Dermis blood vessel endothelial cell (primary cell): Measurements from ENCODE around the gene ADIPOQ. TPM values are rescaled to one million over a fixed set of nuclear protein-coding genes. Genes with fewer than 3 reads are reported as not detected.
A peak's percentile ranks its signal among the peaks of the same experiment; 100 is the strongest.
"Not testable (repeated sequence)": the region's sequence is repeated elsewhere in the genome, so short reads cannot be mapped to it uniquely, and the experiment has no call there.

Experiments used
- DNase-seq: peaks from one replicate; pipeline ENCODE4 v3.0.0; 2010
- total RNA-seq: library from RNA; depleted of rRNA; stranded (reverse); fragments of >200 nt; gene quantifications from 2 replicates; pipeline ENCODE4 v1.2.3, GENCODE V29; 2014

ADIPOQ gene
- total RNA-seq, 1 donor from 2014 or later, result not detected

DNA sequence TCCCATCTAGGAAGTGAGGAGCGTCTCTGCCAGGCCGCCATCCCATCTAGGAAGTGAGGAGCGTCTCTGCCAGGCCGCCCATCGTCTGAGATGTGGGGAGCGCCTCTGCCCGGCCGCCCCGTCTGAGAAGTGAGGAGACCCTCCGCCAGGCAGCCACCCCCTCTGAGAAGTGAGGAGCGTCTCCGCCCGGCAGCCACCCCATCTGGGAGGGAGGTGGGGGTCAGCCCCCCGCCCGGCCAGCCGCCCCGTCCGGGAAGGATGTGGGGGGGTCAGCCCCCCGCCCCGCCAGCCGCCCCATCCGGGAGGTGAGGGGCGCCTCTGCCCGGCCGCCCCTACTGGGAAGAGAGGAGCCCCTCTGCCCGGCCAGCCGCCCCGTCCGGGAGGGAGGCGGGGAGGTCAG lies 31.3 kb downstream of the ADIPOQ start:
- DNase-seq, result not testable (repeated sequence)

DNA sequence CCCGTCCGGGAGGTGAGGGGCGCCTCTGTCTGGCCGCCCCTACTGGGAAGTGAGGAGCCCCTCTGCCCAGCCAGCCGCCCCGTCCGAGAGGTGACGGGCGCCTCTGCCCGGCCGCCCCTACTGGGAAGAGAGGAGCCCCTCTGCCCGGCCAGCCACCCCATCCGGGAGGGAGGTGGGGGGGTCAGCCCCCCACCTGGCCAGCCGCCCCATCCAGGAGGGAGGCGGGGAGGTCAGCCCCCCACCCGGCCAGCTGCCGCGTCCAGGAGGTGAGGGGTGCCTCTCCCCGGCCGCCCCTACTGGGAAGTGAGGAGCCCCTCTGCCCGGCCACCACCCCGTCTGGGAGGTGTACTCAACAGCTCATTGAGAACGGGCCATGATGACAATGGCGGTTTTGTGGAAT lies 31.7 kb downstream of the ADIPOQ start:
- DNase-seq, result not testable (repeated sequence)

DNA sequence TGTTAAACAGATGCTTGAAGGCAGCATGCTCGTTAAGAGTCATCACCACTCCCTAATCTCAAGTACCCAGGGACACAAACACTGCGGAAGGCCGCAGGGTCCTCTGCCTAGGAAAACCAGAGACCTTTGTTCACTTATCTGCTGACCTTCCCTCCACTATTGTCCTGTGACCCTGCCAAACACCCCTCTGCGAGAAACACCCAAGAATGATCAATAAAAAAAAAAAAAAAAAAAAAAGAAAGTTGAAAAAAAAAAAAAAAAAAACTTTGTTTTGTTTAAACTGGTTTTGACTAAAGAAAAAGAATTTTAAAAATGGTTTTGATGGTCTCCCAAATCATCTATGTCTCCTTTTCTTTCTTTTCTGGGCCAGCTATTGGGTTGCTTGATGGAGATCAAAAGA lies 32.3 kb downstream of the ADIPOQ start:
- DNase-seq, result not testable (repeated sequence)

DNA sequence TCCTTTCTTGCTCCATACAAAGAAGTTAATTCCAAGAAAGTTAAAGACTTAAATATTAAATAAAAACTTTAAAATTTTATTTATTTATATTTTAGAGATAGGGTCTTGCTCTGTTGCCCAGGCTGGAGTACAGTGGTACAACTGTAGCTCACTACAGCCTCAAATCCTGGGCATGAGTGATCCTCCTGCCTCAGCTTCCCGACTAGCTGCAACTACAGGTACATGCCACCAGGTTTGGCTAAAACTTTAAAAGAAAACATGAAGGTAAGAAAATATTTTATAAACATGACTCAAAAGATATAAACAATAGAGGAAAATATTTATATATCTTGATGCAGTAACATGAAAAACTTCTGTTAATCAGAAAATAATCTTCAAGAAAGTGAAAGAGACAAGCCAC lies 33.2 kb downstream of the ADIPOQ start:
- DNase-seq, result no peak

DNA sequence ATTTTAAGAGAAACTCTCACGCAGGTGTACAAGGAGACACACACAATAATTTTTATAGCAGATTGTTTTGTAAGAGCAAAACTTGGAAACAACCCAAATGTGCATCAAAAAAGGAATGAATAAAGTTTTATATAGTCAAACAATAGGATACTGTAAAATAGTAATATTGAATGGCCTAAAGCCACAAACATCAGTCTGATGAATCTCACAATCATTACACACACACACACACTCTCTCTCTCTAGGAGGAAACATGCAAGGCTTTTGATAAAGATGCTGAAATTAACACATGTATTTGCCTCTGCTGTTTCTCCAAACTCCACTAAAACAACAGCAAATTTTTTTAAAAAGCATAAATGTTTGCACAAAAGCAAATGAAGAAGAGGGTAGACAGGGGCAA lies 37.3 kb downstream of the ADIPOQ start:
- no peak for DNase-seq

DNA sequence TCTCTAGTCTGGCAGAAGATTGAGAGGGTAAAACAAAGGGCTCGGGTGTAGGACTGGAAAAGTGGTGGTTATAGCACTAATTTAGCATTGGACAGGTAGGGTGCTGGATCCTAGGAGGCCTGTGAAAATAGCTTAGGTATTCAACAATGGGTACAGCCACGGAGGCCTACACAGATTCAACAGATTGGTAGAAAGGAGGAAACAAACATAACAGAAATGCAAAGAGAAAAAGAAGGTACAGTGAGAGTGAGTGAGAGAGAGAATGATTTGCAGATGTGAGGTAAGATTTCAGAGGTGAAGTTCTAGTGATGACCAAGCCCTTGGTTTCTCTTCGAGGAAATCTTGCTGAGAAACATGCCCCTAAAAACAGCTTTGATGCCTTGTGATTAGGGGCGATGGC lies 37.9 kb downstream of the ADIPOQ start:
- no peak for DNase-seq

DNA sequence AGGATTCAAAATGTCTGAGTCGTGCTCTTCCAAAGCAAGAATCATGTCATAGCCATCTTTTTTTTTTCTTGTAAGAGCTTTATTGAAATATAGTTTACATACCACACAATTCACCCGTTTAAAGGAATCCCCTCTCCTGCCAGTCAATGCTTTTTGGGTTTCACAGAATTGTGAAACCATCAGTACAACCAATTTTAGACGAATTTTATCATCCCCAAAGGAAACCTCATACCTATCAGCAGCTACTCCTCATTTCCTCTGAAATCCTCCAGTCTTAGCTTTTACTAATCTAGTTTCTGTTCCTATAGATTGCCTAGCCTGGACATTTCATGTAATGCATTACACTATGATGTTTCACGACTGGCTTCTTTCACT lies 39.6 kb downstream of the ADIPOQ start:
- no peak for DNase-seq

DNA sequence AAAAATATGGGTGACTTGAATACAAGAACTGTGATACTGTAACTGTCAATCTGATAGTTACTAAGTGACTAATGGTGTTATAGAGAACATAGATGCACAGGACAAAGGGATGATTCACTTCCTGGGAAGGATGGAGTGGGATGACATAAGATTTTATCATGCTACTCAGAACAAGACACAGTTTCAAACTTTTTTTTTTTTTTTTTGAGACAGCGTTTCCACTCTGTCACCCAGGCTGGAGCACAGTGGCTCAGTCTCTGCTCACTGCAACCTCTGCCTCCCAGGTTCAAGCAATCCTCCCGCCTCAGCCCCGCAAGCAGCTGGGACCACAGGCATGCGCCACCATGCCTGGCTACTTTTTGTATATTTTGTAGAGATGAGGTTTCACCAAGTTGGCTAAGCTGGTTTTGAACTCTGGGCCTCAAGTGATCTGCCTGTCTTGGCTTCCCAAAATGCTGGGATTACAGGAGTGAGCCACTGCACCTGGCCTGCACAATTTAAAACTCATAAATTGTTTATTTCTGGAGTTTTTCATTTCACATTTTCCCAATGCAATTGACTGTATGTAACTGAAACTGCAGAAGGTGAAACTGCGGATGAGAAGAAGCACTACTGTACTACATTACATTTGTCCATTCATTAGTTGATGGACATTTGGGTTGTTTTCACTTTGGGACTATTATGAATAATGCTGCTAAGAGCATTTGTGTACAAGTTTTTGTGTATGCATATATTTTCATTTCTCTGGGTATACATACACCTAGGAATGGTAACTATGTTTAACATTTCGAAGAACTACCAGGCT lies 40.6 kb downstream of the ADIPOQ start:
- peak; percentile 82 for DNase-seq

DNA sequence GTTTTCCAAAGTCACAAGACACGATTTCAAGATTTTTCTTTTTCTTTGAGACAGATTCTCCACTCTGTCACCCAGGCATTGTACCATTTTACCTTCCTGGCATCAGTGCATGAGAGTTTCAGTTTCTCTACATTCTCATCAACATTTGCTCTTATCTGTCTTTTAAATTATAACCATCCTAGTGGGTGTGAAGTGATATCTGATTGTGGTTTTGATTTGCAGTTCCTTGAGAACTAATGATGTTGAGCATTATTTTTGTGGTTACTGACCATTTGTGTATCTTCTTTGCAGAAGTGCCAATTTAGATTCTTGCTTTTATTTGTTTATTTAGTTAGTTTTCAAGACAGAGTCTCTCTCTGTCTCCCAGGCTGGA lies 41.2 kb downstream of the ADIPOQ start:
- no peak for DNase-seq

DNA sequence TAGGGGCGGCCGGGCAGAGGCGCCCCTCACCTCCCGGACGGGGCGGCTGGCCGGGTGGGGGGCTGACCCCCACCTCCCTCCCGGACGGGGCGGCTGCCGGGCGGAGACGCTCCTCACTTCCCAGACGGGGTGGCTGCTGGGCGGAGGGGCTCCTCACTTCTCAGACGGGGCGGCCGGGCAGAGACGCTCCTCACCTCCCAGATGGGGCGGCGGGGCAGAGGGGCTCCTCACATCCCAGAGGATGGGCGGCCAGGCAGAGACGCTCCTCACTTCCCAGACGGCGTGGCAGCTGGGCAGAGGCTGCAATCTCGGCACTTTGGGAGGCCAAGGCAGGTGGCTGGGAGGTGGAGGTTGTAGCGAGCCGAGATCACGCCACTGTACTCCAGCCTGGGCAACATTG lies 42.4 kb downstream of the ADIPOQ start:
- not testable (repeated sequence) for DNase-seq

DNA sequence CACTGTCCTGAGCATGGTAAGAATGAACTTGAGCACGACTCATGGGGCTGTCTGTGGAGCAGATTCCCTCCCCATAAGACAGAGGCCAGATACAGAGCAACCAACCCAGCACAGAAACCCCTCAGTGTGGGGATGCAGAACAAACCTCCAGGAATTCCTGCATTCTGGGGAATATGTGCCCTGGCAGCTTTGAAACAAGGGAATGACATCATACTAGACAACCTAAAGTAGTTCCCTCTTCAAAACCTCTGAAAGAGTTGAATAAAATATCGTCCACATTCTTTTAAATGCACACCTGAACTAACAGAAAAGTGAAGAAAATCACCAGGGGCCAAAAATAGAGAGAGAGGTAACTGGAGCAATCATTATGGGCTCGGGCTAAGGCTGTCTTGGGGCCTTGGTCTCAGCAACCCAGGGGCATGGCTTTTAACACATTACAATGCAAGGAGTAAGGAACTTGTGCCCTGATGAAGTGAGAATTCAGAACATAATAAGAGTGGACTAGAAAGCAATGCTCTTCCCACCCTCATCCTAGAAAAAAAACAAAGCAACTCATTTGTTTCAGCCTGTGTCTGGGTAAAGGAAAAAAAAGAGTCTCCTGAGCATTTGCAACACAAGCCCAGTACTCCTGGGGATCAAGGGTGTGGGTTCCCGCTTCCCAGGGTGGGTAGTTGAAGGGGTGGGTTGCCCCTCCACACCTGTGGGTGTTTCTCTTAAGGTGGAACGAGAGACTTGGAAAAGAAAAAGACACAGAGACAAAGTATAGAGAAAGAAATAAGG lies 43.9 kb downstream of the ADIPOQ start:
- DNase-seq, result no peak

DNA sequence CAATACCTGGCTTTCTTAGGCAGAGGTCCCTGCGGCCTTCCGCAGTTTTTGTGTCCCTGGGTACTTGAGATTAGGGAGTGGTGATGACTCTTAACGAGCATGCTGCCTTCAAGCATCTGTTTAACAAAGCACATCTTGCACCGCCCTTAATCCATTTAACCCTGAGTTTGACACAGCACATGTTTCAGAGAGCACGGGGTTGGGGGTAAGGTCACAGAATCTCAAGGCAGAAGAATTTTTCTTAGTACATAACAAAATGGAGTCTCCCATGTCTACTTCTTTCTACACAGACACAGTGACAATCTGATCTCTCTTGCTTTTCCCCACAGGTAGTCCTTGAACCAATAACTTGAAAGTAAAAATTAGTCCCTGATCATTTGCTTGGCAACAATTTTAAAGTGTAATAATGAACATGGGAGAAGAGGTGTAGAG lies 45.0 kb downstream of the ADIPOQ start:
- DNase-seq, result not testable (repeated sequence)

DNA sequence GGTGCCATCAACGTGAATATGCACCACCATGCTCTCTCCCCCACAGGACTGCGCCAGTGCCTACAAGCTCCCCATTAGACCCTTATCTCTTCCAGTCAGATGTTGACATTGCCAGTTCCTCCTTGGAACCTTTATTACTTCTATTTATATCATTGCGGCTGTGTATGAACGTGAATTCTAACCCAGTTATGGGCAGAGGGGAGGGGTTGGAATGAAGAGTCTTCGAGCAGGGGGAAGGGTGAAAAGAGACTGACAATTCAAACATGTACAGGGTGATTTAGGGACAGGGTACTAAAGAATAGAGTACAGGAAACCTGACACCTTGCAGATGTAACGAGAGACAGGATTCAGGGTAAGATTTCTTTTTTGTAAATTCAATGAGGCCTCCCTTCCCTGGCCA lies 46.1 kb downstream of the ADIPOQ start:
- peak; percentile 32 for DNase-seq

DNA sequence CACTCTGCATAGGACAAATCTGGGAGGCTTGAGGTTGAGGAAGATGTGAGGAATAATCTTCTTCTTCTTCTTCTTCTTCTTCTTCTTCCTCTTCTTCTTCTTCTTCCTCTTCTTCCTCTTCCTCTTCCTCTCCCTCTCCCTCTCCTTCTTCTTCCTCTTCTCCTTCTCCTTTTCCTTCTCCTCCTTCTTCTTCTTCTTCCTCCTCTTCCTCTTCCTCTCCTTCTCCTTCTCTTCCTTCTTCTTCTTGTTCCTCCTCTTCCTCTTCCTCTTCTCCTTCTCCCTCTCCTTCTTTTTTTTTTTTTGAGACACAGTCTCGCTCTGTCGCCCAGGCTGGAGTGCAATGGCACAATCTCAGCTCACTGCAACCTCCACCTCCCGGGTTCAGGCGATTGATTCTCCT lies 47.2 kb downstream of the ADIPOQ start:
- not testable (repeated sequence) for DNase-seq

DNA sequence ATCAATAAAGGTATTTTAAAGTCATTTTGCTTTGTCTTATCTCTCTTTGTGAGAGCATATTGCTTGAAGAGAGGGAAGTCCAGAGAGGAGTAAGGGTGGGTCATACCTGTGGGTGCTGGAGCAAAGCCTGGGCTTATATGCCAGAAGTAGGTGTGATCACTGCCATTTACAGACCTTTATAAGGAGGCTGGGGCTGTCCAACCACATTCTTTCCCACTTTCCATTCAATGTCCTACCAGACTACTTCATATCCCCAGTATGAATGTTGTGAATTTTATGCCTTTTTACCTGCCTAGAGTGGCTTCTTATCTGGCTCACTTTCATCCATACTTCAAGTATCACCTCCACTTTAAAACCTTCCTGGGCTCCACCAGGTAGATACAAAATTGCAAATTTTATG lies 48.4 kb downstream of the ADIPOQ start:
- no peak for DNase-seq

DNA sequence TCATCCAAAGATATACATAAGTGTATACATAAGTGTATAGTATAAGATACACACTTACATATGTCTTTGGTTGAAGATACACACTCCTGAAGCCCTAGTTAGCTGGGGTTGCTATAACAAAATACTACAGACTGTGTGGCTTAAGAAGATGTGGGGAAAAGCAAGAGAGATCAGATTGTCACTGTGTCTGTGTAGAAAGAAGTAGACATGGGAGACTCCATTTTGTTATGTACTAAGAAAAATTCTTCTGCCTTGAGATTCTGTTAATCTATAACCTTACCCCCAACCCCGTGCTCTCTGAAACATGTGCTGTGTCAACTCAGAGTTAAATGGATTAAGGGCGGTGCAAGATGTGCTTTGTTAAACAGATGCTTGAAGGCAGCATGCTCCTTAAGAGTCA lies 50.6 kb downstream of the ADIPOQ start:
- not testable (repeated sequence) for DNase-seq

DNA sequence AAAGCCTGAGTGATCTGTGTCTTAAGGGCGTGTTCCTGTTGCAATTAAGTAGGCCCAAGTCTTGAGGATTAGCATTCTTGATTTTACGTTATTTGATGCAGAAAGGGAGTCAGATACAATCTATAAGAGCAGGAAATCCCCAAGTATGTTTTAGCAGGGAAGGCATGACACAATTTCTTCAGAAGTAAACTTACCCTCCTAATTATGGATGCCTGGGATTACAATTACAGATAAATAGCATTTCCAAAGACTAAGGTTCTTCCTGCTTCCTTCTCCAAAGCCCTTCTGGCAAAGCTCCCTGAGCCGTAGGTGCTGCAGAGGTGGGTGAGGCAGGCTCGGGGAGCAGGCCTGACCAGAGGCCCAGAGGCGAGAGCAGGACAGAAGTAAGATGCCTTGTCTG lies 52.9 kb downstream of the ADIPOQ start:
- DNase-seq, result no peak

DNA sequence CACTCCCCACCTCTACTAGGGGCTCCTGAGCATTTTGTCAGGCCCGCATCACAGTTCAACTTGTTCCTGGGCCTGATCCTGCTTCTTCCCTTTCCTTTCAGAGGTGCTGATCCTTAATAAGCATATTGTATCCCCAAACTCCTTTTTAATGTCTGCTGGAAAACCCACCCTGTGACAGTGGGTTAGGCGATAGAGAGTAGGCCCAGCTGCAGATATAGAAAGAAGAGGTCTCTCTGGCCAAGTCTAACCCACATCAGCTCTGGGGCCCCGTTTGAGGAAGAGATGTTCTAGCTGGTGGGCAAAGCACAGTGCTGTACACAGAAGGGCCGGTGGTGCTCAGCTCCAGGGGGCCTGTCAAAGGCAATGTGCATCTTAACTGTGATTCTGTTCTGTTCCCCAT lies 53.5 kb downstream of the ADIPOQ start:
- DNase-seq, result no peak

DNA sequence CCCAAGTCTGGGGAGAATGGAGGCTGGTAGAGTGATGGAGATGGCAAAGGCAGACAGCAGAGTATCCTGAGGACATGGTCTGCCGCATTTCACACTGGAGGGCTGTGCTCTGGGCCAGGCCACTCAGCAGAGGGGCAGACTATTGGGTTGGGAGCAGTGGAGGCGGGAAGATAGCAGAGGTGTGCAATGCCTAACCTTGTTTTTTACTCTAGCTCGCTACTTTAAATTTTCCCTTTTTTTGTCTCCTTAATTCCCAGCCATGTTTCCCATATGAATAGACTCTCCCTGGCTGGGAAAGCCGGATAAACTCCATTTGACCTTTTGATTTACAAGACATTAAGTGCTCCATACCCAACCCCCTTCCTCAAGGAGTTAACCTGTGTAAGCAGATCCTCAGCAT lies 54.4 kb downstream of the ADIPOQ start:
- DNase-seq, result no peak

DNA sequence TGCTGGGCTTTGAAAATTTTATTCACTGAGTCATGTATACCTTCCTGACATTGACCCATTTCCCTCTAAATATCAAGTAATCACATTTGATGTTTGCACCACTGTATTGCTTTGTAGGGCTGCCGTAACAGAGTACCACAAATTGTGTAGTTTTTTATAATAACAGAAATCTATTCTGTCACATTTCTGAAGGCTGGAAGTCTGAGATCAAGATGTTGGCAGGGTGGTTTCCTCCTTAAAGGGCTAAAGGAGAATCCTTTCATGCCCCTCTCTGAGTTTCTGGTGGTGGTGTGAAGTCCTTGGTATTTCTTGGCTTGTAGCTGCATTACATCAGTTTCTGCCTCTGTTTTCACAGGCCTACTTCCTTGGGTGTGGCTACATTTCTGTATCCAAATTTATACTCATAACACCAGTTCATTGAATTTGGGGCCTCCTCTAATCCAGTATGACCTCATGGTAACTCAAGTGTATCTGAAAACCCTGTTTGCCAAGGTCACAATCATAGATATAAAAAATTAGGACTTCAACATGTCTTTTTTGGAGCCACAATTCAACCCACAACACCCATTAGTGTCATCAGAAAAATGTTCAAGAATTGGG lies 58.7 kb downstream of the ADIPOQ start:
- DNase-seq, result peak; percentile 45

DNA sequence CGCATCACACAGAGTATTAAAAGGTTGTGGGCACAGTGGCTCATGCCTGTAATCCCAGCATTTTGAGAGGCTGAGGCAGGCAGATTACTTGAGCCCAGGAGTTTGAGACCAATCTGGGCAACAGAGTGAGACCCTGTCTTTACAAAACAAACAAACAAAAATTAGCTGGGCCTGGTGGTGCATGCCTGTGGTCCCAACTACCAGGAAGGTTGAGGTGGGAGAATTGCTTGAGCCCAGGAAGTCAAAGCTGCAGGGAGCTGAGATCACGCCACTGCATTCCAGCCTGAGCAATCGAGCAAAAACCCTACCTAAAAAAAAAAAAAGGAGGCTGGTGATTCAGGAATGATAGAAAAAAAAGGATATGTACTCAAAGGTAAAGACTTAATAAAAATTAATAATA lies 59.6 kb downstream of the ADIPOQ start:
- no peak for DNase-seq

DNA sequence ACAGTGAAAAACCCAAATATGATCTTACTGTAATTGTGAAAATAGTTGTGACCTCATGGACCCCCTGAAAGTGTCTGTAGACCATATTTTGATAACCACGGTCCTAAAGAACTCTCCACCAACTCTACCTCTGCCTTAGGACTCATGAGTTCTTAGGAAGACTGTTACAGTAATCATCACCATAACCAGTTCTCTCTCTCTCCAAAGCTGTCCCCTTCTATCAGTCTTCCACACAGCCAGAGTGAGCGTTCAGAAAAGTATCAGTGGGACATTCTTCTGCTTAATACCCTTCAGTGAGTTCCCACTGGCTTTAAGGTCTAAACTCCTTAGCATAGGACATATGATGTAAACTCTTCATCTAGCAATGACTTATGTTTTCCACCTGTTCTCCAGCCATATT lies 60.2 kb downstream of the ADIPOQ start:
- no peak for DNase-seq

DNA sequence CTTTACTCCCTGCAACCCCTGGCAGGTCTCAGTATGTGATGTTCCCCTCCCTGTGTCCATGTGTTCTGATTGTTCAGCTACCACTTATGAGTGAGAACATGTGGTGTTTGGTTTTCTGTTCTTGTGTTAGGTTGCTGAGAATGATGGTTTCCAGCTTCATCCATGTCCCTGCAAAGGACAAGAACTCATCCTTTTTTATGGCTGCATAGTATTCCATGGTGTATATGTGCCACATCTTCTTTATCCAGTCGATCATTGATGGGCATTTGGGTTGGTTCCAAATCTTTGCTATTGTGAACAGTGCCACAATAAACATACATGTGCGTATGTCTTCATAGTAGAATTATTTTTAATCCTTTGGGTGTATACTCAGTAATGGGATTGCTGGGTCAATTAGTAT lies 61.2 kb downstream of the ADIPOQ start:
- not testable (repeated sequence) for DNase-seq

DNA sequence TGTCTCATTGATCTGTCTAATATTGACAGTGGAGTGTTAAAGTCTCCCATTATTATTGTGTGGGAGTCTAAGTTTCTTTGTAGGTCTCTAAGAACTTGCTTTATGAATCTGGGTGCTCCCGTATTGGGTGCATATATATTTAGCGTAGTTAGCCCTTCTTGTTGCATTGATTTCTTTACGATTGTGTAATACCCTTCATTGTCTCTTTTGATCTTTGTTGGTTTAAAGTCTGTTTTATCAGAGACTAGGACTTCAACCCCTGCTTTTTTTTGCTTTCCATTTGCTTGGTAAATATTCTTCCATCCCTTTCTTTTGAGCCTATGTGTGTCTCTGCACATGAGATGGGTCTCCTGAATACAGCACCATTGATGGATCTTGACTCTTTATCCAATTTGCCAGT lies 64.6 kb downstream of the ADIPOQ start:
- not testable (repeated sequence) for DNase-seq
